Neural crest cell (in vitro differentiated cells): ENCODE results near the gene SPAG16. TPM values are rescaled to one million over a fixed set of nuclear protein-coding genes. Genes with fewer than 3 reads are reported as not detected.

Experiments
- DNase-seq: peaks from one replicate; pipeline ENCODE4 v3.0.0; 2021; ENCODE audit warnings: low read depth, mixed read lengths, low spot score
- H3K27ac Mint-ChIP-seq: one replicate; pipeline ENCODE4 v1.8.0; 2021; ENCODE audit warnings: mild to moderate bottlenecking, mixed read lengths; ENCODE audit not compliant: unreplicated experiment
- H3K27me3 Mint-ChIP-seq: 2 replicates; pipeline ENCODE4 v1.8.0; 2021; ENCODE audit warnings: low read depth, mild to moderate bottlenecking, mixed read lengths
- H3K36me3 Mint-ChIP-seq: 2 replicates; pipeline ENCODE4 v1.8.0; 2021; ENCODE audit warnings: low read depth, mild to moderate bottlenecking, mixed read lengths
- H3K4me1 Mint-ChIP-seq: 2 replicates; pipeline ENCODE4 v1.8.0; 2021; ENCODE audit warnings: mixed read lengths
- H3K4me3 Mint-ChIP-seq: one replicate; pipeline ENCODE4 v1.8.0; 2021; ENCODE audit warnings: mild to moderate bottlenecking, mixed read lengths
- H3K9me3 Mint-ChIP-seq: 2 replicates; pipeline ENCODE4 v1.8.0; 2021; ENCODE audit warnings: mixed read lengths
- total RNA-seq: library from RNA; stranded (reverse); gene quantifications from 2 replicates; pipeline ENCODE4 v1.2.1, GENCODE V29; 2021
- TF ChIP-seq, protein P1 (sequence below): fragments of 200-600 bp; sonication (generic); conservative IDR thresholded peaks from 2 replicates; pipeline ENCODE4 v1.5.0; 2021; ENCODE audit warnings: antibody characterized with exemption, mild to moderate bottlenecking

The SPAG16 gene
- total RNA-seq, 1 donor from 2014 or later, result 29.0 TPM

DNA sequence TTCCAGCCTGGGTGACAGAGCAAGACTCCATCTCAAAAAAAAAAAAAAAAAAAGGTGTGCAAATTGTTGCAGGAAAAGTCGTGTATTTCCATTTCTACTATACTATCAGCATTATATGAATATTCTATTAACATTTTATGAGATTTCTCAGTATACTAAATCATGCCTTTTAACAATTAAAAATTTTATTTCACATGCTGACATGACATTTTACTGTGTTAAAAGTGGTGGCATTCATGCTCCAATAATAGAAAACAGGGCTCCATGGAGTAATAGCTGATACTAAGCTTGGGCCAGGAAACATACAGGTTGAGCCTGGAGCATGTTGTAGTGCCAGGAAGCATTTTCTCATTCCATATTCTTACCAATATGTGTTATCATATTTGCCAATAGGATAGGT, 141.4 kb downstream of the SPAG16 start:
- peaks cover 4% of the 10 kb centered on the region for H3K36me3 Mint-ChIP-seq
- no peaks in the 10 kb centered on the region for H3K4me1 Mint-ChIP-seq
- peaks cover 11% of the 10 kb centered on the region for H3K9me3 Mint-ChIP-seq
- no peak for DNase-seq
- H3K27me3 Mint-ChIP-seq, result no peaks in the 10 kb centered on the region
- no peak overlapping the region for H3K4me3 Mint-ChIP-seq
- no peak overlapping the region for H3K27ac Mint-ChIP-seq
- TF ChIP-seq, protein P1, sequence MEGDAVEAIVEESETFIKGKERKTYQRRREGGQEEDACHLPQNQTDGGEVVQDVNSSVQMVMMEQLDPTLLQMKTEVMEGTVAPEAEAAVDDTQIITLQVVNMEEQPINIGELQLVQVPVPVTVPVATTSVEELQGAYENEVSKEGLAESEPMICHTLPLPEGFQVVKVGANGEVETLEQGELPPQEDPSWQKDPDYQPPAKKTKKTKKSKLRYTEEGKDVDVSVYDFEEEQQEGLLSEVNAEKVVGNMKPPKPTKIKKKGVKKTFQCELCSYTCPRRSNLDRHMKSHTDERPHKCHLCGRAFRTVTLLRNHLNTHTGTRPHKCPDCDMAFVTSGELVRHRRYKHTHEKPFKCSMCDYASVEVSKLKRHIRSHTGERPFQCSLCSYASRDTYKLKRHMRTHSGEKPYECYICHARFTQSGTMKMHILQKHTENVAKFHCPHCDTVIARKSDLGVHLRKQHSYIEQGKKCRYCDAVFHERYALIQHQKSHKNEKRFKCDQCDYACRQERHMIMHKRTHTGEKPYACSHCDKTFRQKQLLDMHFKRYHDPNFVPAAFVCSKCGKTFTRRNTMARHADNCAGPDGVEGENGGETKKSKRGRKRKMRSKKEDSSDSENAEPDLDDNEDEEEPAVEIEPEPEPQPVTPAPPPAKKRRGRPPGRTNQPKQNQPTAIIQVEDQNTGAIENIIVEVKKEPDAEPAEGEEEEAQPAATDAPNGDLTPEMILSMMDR, result no peak

DNA sequence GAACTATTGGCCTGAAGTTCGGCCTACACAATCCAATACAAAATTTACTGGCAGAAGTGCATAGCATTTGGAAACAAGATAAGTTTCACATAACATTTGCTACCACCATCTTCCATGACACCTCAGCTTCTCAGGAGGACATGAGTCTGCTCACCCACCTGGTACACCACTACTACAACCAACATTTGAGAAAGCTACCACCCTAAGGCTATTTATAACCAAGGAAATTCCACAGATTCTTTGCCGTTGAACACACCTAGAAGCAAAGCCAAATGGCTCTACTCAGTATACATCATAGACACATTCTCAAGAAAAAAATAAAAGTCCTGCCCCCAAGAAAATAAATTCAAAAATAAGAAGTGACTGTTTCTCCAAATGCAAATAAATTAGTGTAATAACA, 145.3 kb downstream of the SPAG16 start:
- H3K4me1 Mint-ChIP-seq, result no peaks in the 10 kb centered on the region
- TF ChIP-seq, protein P1, result no peak
- H3K9me3 Mint-ChIP-seq, result peaks cover 17% of the 10 kb centered on the region
- no peak overlapping the region for H3K27ac Mint-ChIP-seq
- no peak for DNase-seq
- H3K4me3 Mint-ChIP-seq, result no peak overlapping the region
- H3K27me3 Mint-ChIP-seq, result no peaks in the 10 kb centered on the region
- peaks cover 7% of the 10 kb centered on the region for H3K36me3 Mint-ChIP-seq

DNA sequence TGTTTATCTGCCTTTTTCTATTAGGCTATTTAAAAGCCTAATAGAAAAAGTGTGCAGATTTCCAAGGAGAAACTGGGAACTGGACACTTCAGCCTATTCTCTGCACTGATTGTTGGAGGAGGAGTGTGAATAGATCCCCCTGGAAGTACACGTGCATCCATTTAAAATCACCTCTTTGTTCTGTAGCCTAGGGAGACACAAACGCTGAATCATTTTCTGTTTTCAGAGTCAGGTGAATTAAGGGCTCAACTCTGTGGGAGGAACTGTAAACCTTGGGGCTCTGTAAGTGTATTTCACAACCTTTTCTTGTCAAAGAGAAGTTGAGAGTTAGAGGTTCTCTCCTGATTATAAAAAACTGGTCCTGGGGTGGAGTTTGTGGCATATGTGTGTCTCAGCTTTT, 159.7 kb downstream of the SPAG16 start:
- H3K9me3 Mint-ChIP-seq, result peaks cover 23% of the 10 kb centered on the region
- H3K27me3 Mint-ChIP-seq, result no peaks in the 10 kb centered on the region
- no peaks in the 10 kb centered on the region for H3K4me1 Mint-ChIP-seq
- peaks cover 7% of the 10 kb centered on the region for H3K36me3 Mint-ChIP-seq
- H3K27ac Mint-ChIP-seq, result no peak overlapping the region
- TF ChIP-seq, protein P1, result no peak
- no peak overlapping the region for H3K4me3 Mint-ChIP-seq
- DNase-seq, result no peak

DNA sequence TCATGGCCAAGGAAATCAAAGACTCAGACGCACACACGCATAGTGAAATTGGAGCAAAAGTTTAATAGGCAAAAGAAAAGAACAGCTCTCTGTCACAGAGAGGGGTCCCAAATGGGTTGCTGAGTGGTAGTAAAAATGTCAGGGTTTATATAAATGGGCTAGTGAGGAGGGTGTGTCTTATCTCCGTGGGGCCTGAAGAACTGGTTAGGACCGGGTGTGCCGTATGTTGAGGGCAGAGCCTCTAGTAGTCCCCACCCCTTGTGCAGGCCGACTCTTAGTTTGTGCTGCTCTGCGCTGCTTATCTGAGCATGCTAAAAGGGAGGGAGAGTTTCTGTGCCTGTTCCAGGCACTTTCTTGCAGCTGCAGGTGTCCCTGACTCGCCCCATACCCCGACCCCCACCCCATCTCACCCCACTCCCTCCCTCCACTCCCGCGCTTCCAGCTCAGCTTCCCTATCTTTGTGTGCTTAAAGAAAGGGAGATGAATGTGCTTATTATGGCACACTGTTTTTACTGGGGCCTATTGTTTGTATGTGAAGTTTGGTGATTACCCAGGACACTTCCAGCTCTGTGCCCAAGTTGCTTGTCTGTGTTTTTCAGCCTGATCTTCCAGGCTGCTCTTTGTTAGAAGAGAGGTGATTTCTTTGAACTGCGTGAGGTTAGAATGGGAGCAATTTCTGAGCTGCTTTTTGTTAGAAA, 167.4 kb downstream of the SPAG16 start:
- H3K4me1 Mint-ChIP-seq, result peaks cover 13% of the 10 kb centered on the region
- H3K9me3 Mint-ChIP-seq, result peaks cover 9% of the 10 kb centered on the region
- no peak overlapping the region for H3K4me3 Mint-ChIP-seq
- no peak for DNase-seq
- TF ChIP-seq, protein P1, result no peak
- H3K36me3 Mint-ChIP-seq, result peaks cover 7% of the 10 kb centered on the region
- H3K27me3 Mint-ChIP-seq, result no peaks in the 10 kb centered on the region
- peak overlapping the region; percentile 40 for H3K27ac Mint-ChIP-seq

DNA sequence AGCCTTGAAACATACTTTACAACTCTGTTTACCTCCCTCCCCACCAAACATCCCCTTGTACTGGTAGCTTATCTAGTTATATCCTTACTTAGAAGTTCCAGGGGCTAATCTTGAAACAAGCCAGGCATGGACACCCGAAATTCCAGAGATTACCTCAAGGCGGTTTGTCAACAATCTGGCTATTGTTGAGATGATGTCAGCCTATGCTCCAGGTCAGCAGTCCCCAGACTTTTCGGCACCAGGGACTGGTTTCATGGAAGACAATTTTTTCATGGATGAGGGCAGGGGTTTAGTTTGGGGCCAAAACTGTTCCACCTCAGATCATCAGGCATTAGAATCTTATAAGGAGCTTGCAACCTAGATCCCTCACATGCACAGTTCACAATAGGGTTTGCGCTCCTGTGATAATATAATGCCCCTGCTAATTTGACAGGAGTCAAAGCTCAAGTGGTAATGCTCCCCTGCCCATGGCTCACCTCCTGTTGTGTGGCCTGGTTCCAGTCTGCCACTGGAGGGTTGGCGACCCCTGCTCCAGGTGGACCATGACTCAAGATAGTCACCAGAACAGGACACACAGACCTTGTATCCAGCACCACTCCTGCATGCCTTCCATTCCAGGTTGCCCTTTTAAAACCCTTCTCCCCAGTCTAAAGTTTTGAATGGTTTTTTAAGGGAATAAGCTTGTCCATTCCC, 171.2 kb downstream of the SPAG16 start:
- H3K9me3 Mint-ChIP-seq, result no peaks in the 10 kb centered on the region
- no peak overlapping the region for H3K4me3 Mint-ChIP-seq
- H3K4me1 Mint-ChIP-seq, result peaks cover 13% of the 10 kb centered on the region
- H3K27ac Mint-ChIP-seq, result no peak overlapping the region
- TF ChIP-seq, protein P1, result no peak
- no peaks in the 10 kb centered on the region for H3K27me3 Mint-ChIP-seq
- H3K36me3 Mint-ChIP-seq, result no peaks in the 10 kb centered on the region
- no peak for DNase-seq
